SJCRH30 (cell line): Measurements from ENCODE around the gene FOXC1. TPM values are rescaled to one million over a fixed set of nuclear protein-coding genes. Genes with fewer than 3 reads are reported as not detected.

Source experiments
- DNase-seq, 2 experiments: peaks; one replicate each; pipeline ENCODE4 v3.0.0-alpha.2; 2015 to 2020
- H3K27ac ChIP-seq: fragments of 250-450 bp; sonication (Bioruptor Pico); 2 replicates; pipeline ENCODE4 v1.5.1; 2020; ENCODE audit warnings: mild to moderate bottlenecking, moderate library complexity
- H3K27me3 ChIP-seq: fragments of 250-450 bp; sonication (Bioruptor Pico); 2 replicates; pipeline ENCODE4 v1.5.1; 2020; ENCODE audit warnings: mild to moderate bottlenecking, moderate library complexity
- H3K36me3 ChIP-seq: fragments of 250-450 bp; sonication (Bioruptor Pico); 2 replicates; pipeline ENCODE4 v1.5.1; 2020; ENCODE audit warnings: mild to moderate bottlenecking, moderate library complexity
- H3K4me1 ChIP-seq: fragments of 250-450 bp; sonication (Bioruptor Pico); 2 replicates; pipeline ENCODE4 v1.5.1; 2020; ENCODE audit warnings: mild to moderate bottlenecking, moderate library complexity
- H3K4me3 ChIP-seq: fragments of 250-450 bp; sonication (Bioruptor Pico); 2 replicates; pipeline ENCODE4 v1.5.1; 2020; ENCODE audit warnings: mild to moderate bottlenecking, moderate library complexity
- H3K9me3 ChIP-seq: fragments of 250-450 bp; sonication (Bioruptor Pico); replicated peaks from 2 replicates; pipeline ENCODE4 v1.5.1; 2020; ENCODE audit warnings: mild to moderate bottlenecking, moderate library complexity
- total RNA-seq: library from RNA; depleted of rRNA; stranded (reverse); fragments of >200 nt; shearing (Covaris generic); gene quantifications from 2 replicates; pipeline ENCODE4 v1.2.3, GENCODE V29; 2014

FOXC1 gene
- total RNA-seq, 1 experiment from 2014 or later, result 7.2 TPM

DNA sequence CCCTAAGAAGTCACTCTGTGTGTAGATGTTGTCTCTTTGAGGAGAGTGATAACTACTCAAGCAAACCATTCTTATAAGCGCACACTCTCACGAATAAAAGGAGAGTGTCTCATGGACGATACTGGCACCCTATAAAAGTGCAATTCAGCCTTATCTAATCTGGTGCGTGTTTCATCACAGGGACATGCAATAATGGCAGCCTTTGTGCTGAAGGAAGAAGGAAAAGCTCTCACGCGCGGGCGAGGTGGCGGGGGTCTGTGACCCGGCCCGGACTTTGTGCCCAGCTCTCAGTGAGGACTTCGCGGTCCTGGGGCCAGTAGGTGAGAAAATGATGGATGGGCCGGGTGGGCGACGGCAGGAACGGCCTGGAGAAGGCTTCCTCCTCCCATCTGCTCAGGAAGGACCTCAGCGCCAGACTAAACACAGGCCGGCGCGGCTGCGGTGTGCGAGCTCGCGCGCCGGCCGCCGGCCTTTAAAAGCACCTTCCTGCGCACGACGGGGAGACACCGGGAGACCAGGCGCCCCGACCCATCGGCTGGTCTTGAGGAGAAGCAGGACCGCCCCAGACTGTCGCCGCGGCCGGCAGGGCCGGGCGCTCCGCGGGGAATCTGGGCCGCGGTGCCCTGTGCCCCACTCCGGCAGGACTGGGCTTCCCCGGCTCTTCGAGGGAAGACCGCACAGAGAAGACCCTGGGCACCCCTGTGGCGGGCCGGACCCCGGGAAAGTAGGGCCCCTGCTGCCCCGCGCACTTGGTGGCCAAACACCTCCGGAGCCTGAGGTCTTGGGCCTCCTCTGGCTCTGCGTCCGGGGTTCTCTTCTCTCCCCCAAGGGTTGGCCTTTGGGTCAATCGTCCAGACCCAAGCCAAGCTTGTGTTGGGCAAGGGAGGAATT lies 8.3 kb upstream of the FOXC1 start:
- no peak overlapping the region for H3K4me3 ChIP-seq
- H3K4me1 ChIP-seq, result no peaks in the 10 kb centered on the region
- no peaks in the 10 kb centered on the region for H3K36me3 ChIP-seq
- H3K9me3 ChIP-seq, result no peaks in the 10 kb centered on the region
- no peak for DNase-seq
- H3K27me3 ChIP-seq, result no peaks in the 10 kb centered on the region
- no peak overlapping the region for H3K27ac ChIP-seq

DNA sequence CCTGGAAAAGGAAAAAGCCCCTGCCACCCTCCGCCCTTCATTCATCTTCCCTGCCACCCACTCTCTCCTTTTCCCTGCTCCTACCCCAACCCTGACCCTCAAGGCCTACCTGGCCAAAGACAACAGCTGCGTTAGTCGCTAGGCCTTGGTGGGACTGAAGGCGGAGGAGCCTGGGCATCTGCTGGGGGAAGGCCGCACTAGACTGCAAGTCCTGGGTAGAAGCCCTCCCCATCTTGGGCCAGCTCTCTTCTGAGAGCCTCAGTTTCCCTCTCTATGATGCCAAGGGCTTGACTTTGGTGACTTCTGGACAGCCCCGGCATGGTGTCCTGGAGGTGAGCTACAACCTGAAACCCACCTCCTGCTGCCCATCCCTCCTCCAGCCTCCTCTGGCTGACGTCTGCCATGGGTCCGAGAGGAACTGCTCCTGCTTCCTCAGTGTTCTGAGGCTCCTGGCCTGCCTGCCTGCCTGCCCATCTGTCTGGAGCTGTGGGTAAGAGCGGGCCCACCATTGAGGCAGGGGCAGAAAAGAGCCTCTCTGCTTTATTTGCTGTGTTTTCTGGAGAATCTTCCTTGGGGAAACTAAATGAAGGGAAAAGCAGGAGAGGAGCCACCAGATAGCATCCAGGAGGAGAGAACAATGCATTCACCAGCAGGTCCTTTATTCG lies 7.5 kb upstream of the FOXC1 start:
- Histone ChIP-seq H3K36me3 (no peaks in the 10 kb centered on the region), H3K9me3 (no peaks in the 10 kb centered on the region), H3K4me1 (no peaks in the 10 kb centered on the region), H3K4me3 (no peak overlapping the region), H3K27me3 (no peaks in the 10 kb centered on the region), H3K27ac (no peak overlapping the region)
- no peak for DNase-seq

DNA sequence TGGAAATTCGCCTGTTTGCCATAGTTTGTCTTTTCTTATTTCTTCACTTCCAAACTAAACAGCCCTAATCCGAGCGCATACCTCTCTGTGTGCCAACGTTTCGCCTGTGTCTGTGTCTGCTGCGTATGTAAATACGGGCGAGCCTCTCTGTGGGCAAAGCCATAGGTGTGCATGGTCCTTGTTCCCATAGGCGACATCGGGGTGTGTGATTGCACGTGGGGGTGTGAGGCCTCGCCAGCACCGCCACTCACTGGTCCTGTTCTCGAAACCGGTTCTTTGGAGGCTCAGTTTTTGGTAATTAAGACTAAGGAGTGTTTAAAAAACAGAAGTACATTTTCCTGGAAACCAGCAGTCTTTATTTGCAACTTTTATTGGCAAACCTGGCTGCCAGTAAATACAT lies 6.0 kb upstream of the FOXC1 start:
- H3K9me3 ChIP-seq, result no peaks in the 10 kb centered on the region
- no peak for DNase-seq
- no peak overlapping the region for H3K4me3 ChIP-seq
- H3K27me3 ChIP-seq, result no peaks in the 10 kb centered on the region
- no peaks in the 10 kb centered on the region for H3K36me3 ChIP-seq
- H3K4me1 ChIP-seq, result no peaks in the 10 kb centered on the region
- H3K27ac ChIP-seq, result no peak overlapping the region

DNA sequence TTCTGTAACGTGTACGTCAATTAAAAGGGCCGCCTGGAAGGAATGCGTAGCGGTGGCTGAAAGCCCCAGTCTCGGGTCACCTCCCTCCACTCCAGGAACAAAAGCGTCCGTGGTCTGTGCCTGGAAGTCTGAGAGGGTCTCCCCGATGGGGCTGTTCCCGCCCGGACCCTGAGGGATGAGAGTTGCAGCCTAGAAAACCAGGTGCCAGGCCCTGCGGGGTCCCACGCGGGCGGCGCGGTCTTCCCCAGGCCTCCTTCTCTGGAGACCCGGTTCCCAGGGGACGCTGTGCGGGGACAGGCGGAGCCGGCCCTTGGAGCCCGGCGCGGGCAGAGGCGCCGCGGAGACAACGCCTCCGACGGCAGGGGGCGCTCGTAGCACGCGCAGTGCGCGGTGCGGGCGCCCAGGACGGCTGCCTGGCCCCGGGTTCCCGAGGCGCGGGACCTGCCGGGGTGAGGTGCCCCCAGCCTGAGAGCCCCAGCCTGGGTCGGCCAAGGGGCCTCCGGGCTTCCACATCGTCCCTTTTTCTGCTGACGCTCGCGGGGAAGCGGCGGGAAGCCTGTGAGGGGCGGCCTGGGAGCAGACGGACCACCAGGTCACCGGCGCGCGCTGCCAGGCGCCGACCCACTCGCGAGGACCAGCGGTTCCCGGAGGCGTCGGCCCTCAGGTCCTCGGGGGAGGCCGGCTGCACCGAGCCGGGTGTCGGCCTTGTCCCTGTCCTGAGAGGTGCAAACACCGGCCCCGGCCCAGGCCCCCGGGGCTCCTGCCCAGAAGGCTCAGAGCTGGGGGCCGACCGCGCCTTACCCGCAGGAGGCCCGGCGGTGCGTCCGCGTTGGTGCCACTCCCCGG lies 5.3 kb upstream of the FOXC1 start:
- Histone ChIP-seq H3K27me3 (no peaks in the 10 kb centered on the region), H3K4me3 (peak overlapping the region; percentile 43), H3K9me3 (no peaks in the 10 kb centered on the region), H3K27ac (no peak overlapping the region; the same call in 1 of the 2 replicates), H3K36me3 (no peaks in the 10 kb centered on the region), H3K4me1 (no peaks in the 10 kb centered on the region)
- peak; percentile 33 to 58 for DNase-seq

DNA sequence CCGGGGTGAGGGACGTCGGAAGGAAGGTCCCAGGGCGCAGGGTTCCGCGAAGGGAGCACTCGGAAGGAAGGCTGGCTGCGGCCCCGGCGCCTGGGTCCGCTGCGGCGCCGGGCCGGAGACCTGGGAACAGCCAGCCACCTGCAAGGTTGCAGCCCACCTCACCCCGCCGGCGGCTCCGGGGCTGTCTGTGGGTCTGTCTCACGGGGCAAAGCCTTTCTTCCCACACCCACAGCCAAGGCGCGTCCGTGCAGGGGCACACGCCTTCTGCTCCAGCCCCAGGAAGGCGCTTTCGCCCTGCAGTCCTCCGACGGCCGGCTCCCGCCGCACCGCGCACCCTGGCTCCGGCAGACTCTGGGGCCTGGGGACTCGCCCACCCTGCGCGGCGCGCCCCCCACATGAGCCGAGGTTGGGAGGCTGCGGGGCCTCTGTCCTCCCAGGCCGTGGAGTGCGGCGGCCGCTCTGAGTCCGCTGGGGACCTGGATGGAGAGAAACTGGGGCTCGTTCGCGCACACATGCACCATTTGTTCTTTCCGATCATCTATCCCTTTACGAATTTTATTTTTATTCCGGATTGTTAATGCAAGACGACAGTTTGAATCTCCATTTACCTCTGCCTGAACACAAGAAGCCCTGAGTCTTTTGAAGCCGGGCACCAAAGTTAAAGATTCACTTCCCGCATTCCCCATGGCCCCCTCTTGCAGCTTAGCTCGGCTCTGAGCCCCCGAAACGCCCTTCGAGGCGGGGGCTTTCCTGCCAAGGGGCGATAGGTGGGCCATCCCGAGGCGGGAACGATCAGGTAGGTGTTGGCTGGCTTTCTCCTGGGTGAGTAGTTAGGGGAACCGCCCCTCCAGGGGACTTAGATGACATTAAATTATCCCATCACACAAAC lies 4.5 kb upstream of the FOXC1 start:
- DNase-seq, result no peak
- Histone ChIP-seq H3K4me3 (no peak overlapping the region), H3K27ac (no peak overlapping the region), H3K4me1 (no peaks in the 10 kb centered on the region), H3K27me3 (no peaks in the 10 kb centered on the region), H3K36me3 (no peaks in the 10 kb centered on the region), H3K9me3 (no peaks in the 10 kb centered on the region)

DNA sequence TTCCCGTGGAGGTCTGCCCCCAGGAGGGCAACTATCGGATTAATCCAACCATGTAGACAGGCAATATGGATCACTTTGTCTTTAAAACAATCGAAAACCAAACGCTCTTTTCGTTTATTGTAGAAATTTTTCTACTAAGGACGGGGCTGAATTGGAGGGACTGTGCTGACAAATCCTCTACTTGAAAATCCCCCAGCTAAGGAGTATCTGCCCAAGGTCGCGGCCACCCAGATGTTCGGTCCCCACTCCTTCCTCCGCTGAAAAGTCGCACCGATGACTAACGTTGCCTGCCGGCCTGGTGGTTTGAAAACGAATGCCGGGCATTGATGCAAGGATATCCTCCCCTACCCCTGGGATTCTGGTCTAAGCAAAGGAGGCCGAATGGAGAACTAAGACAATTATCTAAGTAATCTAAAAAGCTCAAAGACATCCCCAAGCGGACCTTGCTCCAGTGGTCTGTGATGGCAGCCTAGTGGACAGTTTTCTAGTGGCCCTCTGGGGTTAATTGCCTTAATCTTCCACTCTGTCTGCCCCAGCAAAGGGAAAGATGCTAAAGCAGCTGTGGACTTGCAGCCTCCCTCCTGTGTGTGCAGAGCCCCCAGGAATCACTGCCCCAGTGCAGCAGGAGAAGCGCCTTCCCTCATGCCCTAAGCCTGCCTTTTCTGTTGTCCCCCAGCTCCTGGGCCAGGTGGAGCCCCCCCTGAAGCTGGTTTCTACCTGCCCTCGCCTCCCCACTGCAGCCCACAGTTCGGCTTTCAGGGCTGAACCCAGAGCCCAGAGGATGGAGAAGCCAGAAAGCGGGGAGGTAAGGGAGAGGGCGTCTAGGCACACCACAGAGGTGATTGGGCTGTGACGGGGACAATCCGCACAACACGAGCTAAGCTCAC lies 3.6 kb upstream of the FOXC1 start:
- no peak for DNase-seq
- H3K27ac ChIP-seq, result no peak overlapping the region
- H3K27me3 ChIP-seq, result no peaks in the 10 kb centered on the region
- H3K4me3 ChIP-seq, result no peak overlapping the region
- no peaks in the 10 kb centered on the region for H3K9me3 ChIP-seq
- H3K36me3 ChIP-seq, result no peaks in the 10 kb centered on the region
- H3K4me1 ChIP-seq, result no peaks in the 10 kb centered on the region

DNA sequence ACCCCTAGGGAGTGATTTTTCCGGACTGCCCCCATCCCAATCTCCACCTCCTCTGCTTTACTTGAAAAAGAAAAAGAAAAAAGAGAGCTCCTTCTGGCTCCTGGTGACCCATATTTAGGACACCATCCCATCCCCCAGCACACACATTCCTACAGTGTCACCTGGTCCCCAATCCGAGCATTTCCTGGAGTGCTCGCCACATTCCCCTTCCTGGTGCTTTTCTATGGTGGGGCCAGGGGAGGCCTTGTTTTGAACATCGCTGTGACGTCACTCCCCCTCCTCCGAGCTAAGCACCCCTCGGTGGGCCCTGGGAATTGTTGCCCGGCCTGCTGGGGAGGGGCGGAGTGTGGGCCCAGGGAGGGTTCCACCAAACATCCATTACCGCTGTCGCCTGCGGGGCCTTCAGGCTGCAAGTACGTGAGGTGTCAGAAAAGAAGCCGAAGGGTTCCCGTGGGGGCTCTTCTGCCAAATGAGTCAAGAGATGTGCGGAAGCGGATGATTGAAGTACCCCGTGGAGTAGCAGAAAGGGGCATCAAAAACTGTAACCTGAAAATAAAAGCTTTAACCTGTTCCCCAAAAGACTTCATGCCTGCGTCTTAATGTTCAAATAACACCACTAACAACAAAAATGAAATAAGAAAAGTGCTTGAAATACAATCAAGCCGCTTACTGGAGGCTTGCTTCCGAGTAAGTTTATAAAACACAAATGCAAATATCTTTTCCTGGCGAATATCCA lies 2.8 kb upstream of the FOXC1 start:
- no peaks in the 10 kb centered on the region for H3K36me3 ChIP-seq
- DNase-seq, result no peak
- no peaks in the 10 kb centered on the region for H3K9me3 ChIP-seq
- no peak overlapping the region for H3K4me3 ChIP-seq
- no peak overlapping the region for H3K27ac ChIP-seq
- no peaks in the 10 kb centered on the region for H3K27me3 ChIP-seq
- no peaks in the 10 kb centered on the region for H3K4me1 ChIP-seq

DNA sequence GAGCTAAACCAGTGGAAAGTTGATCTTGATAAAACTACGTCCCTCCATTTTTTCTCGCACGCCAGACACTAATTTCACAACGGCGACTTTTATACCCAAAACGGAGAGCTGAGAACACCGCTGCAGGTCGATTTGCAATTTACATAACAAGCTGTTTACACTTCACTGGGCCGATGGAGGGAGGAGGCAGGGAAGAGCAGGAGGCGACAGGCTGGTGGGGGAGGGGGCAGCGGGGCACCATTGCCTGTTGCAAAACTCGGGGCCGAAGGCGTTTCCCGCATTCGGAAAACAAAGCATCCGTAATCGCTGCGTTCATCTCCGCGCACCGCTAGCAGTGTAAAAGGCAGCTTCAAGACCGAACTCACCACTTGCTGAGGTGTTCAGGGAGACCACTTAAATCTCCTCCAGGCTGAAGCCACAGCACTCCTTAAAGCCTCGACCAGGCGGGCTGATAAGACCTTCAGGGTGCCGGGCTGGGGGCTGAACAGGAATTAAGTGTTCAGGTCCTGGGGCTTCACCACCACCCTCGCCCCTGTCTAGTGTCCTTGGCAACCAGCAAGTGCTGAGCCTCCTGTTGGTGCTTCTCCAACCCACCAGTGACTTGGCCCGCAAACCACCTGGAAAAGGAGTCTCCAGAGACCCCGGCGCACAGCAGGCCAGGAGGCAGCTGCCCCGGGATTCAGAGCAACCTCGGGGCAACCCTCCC lies 2.0 kb upstream of the FOXC1 start:
- H3K27ac ChIP-seq, result no peak overlapping the region
- no peak for DNase-seq
- H3K4me1 ChIP-seq, result no peaks in the 10 kb centered on the region
- H3K4me3 ChIP-seq, result no peak overlapping the region
- H3K36me3 ChIP-seq, result no peaks in the 10 kb centered on the region
- no peaks in the 10 kb centered on the region for H3K27me3 ChIP-seq
- H3K9me3 ChIP-seq, result no peaks in the 10 kb centered on the region

DNA sequence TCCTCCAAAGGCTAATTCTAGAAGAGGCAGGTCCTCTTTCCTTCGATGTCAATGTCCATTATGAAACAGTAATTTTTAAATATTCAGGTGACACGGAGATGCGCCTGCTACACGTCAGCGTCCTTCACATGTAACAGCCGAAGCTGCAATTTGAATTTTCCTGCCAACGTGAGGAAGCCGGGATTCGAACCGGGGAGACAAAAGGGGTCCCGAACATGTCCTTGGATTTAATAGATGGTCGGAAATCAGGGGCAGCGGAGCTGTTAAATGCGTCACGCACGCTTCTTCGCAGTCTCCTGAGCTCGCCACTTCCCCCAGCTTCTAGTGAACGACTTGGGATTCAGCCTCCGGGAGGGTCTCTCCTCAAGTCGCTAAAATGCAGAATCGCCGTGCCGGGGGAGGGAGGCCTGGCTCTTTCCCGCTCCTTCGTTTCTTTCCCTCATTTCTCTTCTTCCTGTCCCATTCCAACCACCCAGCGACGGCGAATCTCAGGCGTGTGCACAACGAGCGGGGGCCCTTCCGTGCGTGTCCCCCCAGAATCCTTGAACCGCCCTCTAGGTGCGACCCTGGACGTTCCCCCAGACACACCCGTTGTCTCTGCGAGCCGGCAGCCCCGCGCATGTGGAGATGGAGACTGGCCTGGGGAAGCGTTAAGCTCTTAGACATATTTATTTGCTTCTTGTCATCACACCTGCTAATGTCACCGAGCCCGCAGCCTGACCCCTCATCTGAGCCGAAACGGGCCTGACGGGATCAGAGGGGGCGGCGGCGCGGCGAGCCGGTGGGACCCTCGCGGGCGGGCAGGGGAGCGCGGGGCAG lies 1.3 kb upstream of the FOXC1 start:
- H3K27me3 ChIP-seq, result no peaks in the 10 kb centered on the region

DNA sequence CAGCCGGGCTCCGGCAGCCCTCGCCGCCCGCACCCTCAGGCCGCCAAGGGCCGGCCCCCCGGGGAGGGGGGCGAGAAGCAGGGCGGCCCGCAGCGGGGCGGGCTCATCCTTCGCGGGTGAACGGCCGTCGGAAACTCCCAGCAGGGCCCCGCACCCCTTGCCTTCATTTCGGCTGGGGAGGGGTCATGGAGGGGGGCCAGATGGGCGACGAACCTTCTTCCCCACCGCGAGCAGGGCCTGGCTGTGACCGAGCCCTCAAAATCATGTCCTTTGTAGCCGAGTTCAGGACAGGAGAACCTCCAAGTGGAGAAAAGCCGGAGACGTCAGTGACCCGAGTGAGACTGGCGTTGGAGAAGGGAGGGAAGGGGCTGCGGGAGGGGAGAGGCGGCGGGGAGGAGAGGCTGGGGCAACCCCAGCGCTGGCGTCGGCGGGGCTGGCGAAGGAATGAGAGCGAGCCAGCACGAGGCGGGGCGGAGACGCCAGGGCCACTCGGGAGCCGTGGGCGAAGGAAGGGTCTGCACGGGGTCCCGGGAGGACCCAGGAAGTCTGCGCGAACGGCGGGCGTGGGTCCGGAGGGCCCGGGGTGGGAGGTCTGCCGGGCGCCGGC lies 571 bp upstream of the FOXC1 start:
- Histone ChIP-seq H3K9me3 (no peaks in the 10 kb centered on the region), H3K4me3 (peak overlapping the region; percentile 84), H3K36me3 (no peaks in the 10 kb centered on the region), H3K27me3 (no peaks in the 10 kb centered on the region), H3K4me1 (no peaks in the 10 kb centered on the region), H3K27ac (peak overlapping the region; percentile 53; the same call in 1 of the 2 replicates)
- DNase-seq, result peak; percentile 32 to 42

More for the DNA sequence above, 1.3 kb upstream of the FOXC1 start:
- Histone ChIP-seq H3K4me3 (peak overlapping the region; percentile 84), H3K4me1 (no peaks in the 10 kb centered on the region), H3K36me3 (no peaks in the 10 kb centered on the region), H3K9me3 (no peaks in the 10 kb centered on the region), H3K27ac (no peak overlapping the region)
- DNase-seq, result no peak

DNA sequence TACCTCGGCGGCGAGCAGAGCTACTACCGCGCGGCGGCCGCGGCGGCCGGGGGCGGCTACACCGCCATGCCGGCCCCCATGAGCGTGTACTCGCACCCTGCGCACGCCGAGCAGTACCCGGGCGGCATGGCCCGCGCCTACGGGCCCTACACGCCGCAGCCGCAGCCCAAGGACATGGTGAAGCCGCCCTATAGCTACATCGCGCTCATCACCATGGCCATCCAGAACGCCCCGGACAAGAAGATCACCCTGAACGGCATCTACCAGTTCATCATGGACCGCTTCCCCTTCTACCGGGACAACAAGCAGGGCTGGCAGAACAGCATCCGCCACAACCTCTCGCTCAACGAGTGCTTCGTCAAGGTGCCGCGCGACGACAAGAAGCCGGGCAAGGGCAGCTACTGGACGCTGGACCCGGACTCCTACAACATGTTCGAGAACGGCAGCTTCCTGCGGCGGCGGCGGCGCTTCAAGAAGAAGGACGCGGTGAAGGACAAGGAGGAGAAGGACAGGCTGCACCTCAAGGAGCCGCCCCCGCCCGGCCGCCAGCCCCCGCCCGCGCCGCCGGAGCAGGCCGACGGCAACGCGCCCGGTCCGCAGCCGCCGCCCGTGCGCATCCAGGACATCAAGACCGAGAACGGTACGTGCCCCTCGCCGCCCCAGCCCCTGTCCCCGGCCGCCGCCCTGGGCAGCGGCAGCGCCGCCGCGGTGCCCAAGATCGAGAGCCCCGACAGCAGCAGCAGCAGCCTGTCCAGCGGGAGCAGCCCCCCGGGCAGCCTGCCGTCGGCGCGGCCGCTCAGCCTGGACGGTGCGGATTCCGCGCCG lies 994 bp downstream of the FOXC1 start:
- H3K36me3 ChIP-seq, result no peaks in the 10 kb centered on the region
- peak overlapping the region; percentile 53; the same call in 1 of the 2 replicates for H3K27ac ChIP-seq
- H3K4me1 ChIP-seq, result no peaks in the 10 kb centered on the region
- peak overlapping the region; percentile 84 for H3K4me3 ChIP-seq
- no peaks in the 10 kb centered on the region for H3K27me3 ChIP-seq
- no peaks in the 10 kb centered on the region for H3K9me3 ChIP-seq
- peak; percentile 31 to 42 for DNase-seq
